Activated naive CD8-positive, alpha-beta T cell treated with anti-CD3 and anti-CD28 coated beads for 36 hours (primary cell): Measurements from ENCODE around the gene TMEM229B. TPM values are rescaled to one million over a fixed set of nuclear protein-coding genes. Genes with fewer than 3 reads are reported as not detected.

Experiments used
- DNase-seq: peaks from one replicate; pipeline ENCODE4 v3.0.0; 2021
- H3K27ac Mint-ChIP-seq: one replicate; pipeline ENCODE4 v1.8.0; 2022; ENCODE audit warnings: mild to moderate bottlenecking, moderate library complexity, mixed read lengths
- H3K27me3 Mint-ChIP-seq: one replicate; pipeline ENCODE4 v1.8.0; 2022; ENCODE audit warnings: mild to moderate bottlenecking, mixed read lengths
- H3K36me3 Mint-ChIP-seq: one replicate; pipeline ENCODE4 v1.8.0; 2021; ENCODE audit warnings: mild to moderate bottlenecking, mixed read lengths
- H3K4me1 Mint-ChIP-seq: one replicate; pipeline ENCODE4 v1.8.0; 2021; ENCODE audit warnings: mixed read lengths
- H3K4me3 Mint-ChIP-seq: one replicate; pipeline ENCODE4 v1.8.0; 2022; ENCODE audit warnings: mild to moderate bottlenecking, moderate library complexity, mixed read lengths
- H3K9me3 Mint-ChIP-seq: one replicate; pipeline ENCODE4 v1.8.0; 2022; ENCODE audit warnings: mixed read lengths
- total RNA-seq, 2 experiments: library from RNA; stranded (reverse); gene quantifications; one replicate each; pipeline ENCODE4 v1.2.3, GENCODE V29; 2021

Gene TMEM229B
- total RNA-seq, 2 experiments from 2014 or later, result 3.1 to 3.5 TPM

DNA sequence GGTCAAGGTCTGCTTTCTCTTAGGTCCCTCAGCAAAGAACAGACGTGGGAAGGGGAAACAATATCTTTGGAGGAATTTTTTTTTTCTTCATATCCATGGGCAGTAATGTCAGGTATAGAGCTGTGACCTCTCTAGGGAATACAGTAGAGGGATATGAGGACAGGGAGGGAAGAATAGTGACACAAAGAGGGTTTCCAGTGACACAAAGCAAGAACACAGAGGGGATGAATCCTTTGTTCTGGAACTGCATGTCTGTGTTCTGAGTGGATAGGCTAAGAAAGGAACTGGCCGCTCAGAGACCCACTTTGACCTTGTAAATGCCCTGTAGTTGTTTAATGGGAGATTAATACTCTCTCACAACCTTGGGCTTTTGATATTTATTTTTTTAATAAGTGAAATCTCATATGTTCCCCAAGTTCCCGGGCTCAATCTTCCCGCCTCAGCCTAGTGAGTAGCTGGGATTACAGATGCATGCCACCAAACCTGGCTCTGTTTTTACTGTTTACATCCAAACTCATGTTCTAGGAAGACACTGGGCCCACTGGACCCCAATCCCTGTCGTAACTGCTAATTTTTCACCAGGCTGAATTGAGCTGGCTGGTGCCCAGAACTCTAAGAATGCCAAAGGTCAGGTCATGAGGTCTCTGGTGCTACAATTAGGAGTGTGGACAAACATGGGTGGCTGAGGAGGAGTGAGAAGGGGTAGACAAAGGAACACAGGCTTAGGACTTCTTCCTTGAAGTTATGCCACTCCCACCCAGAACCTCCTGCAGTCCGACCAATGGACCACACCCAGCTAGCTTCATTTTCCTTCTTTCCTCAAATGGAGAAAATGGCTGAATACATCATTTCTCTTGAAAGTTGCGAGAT, 35.5 kb upstream of the TMEM229B start:
- no peaks in the 10 kb centered on the region for H3K9me3 Mint-ChIP-seq
- H3K36me3 Mint-ChIP-seq, result no peaks in the 10 kb centered on the region
- H3K27ac Mint-ChIP-seq, result no peak overlapping the region
- H3K27me3 Mint-ChIP-seq, result peaks cover 19% of the 10 kb centered on the region
- no peak overlapping the region for H3K4me3 Mint-ChIP-seq
- H3K4me1 Mint-ChIP-seq, result no peaks in the 10 kb centered on the region
- DNase-seq, result no peak

DNA sequence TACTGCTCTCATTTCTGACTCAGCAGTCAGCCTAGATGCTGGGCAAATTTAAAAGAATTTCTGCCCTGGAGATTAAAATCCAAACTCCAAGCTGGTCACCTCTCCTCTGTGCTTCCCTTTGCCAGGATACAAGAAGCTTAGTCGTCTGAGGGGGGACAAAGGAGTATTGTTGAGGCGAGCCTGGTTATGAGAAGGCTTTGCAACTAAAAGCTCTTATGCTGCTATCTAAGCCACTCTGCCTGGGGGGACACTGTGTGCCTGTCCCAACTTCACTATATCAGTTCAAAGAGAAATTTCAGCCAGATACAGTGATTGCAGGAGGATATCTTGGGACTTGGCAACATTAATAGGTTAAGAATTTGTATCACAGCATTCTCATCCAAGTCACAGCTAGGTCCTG, 33.7 kb upstream of the TMEM229B start:
- H3K4me3 Mint-ChIP-seq, result no peak overlapping the region
- no peaks in the 10 kb centered on the region for H3K36me3 Mint-ChIP-seq
- no peaks in the 10 kb centered on the region for H3K4me1 Mint-ChIP-seq
- no peak overlapping the region for H3K27ac Mint-ChIP-seq
- no peaks in the 10 kb centered on the region for H3K9me3 Mint-ChIP-seq
- no peak for DNase-seq
- peaks cover 16% of the 10 kb centered on the region for H3K27me3 Mint-ChIP-seq

DNA sequence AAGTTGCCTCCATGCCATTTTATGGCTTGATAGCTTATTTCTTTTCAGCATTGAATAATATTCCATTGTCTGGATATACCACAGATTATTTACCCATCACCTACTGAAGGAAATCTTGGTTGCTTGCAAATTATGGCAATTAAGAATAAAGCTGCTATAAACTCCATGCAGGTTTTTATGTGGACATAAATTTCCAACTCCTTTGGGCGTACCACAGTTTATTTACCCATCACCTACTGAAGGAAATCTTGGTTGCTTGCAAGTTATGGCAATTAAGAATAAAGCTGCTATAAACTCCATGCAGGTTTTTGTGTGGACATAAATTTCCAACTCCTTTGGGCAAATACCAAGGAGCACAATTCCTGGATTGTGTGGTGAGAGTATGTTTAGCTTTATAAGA, 32.0 kb upstream of the TMEM229B start:
- no peaks in the 10 kb centered on the region for H3K9me3 Mint-ChIP-seq
- DNase-seq, result no peak
- H3K4me1 Mint-ChIP-seq, result peaks cover 10% of the 10 kb centered on the region
- H3K4me3 Mint-ChIP-seq, result no peak overlapping the region
- H3K36me3 Mint-ChIP-seq, result no peaks in the 10 kb centered on the region
- H3K27me3 Mint-ChIP-seq, result peaks cover 5% of the 10 kb centered on the region
- no peak overlapping the region for H3K27ac Mint-ChIP-seq

DNA sequence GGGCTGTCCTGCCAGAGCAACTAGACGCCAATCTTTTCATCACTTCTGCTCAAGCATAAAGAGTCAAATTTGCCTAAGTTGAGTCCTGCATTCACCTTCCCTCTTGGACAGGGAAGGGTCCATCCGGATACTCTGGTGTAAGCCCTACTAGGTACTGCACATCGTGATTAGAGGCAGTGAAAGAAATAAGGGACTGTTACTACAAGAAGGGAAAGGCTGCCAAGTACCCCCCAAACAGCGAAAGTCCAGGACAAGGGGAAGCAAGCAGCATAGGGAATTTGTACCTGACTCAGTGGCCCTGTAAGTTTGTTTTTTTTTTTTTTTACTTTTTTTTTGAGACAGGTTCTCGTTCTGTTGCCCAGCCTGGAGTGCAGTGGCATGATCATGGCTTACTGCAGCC, 30.9 kb upstream of the TMEM229B start:
- Mint-ChIP-seq H3K4me3 (no peak overlapping the region), H3K27me3 (no peaks in the 10 kb centered on the region)

DNA sequence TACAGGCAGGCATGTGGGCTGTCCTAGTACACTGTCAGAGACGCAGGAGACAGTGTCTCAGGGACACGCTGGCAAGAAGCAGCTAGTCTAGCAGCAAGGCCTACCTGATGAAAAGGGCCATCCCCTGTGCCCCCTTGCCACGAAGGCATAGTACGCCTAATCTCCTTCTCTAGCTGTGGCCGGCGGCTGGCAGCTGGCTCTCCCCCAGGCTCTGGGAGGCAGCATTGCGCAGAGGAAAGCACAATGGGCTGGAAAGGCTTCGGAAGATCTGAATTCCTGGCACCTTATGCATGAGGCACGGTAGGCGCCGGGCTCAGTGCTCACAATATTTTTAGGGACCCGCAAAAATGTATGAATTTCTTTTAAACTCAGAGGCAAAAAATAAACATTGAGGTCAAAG, 28.6 kb upstream of the TMEM229B start:
- peaks cover 26% of the 10 kb centered on the region for H3K4me1 Mint-ChIP-seq
- H3K9me3 Mint-ChIP-seq, result no peaks in the 10 kb centered on the region
- no peak for DNase-seq
- no peaks in the 10 kb centered on the region for H3K36me3 Mint-ChIP-seq
- no peak overlapping the region for H3K4me3 Mint-ChIP-seq
- no peak overlapping the region for H3K27ac Mint-ChIP-seq
- H3K27me3 Mint-ChIP-seq, result no peaks in the 10 kb centered on the region

More for the DNA sequence above, 30.9 kb upstream of the TMEM229B start:
- DNase-seq, result no peak
- Mint-ChIP-seq H3K36me3 (no peaks in the 10 kb centered on the region), H3K27ac (no peak overlapping the region), H3K4me1 (peaks cover 13% of the 10 kb centered on the region), H3K9me3 (no peaks in the 10 kb centered on the region)

DNA sequence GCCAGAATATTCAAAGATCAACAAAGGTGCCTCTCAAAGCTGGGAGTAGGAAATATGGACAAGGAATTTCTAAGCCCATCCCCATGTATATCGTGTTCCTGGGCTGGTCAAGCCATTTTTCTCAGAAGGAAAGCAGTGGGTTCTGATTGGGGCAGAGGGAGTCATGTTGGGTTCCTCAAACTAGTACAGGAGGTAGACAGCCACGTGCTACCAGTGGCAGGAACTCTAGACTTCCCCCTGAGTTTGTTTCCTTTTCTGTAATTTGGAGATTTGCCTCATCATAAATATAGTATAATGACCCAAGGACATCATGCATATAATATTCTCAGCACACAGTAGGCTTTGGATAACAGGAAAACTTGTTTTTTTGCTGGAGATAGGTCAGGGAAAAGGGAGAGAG, 28.2 kb upstream of the TMEM229B start:
- H3K27ac Mint-ChIP-seq, result no peak overlapping the region
- no peaks in the 10 kb centered on the region for H3K36me3 Mint-ChIP-seq
- H3K27me3 Mint-ChIP-seq, result no peaks in the 10 kb centered on the region
- DNase-seq, result no peak
- H3K9me3 Mint-ChIP-seq, result no peaks in the 10 kb centered on the region
- peak overlapping the region; percentile 16 for H3K4me3 Mint-ChIP-seq
- peaks cover 26% of the 10 kb centered on the region for H3K4me1 Mint-ChIP-seq

DNA sequence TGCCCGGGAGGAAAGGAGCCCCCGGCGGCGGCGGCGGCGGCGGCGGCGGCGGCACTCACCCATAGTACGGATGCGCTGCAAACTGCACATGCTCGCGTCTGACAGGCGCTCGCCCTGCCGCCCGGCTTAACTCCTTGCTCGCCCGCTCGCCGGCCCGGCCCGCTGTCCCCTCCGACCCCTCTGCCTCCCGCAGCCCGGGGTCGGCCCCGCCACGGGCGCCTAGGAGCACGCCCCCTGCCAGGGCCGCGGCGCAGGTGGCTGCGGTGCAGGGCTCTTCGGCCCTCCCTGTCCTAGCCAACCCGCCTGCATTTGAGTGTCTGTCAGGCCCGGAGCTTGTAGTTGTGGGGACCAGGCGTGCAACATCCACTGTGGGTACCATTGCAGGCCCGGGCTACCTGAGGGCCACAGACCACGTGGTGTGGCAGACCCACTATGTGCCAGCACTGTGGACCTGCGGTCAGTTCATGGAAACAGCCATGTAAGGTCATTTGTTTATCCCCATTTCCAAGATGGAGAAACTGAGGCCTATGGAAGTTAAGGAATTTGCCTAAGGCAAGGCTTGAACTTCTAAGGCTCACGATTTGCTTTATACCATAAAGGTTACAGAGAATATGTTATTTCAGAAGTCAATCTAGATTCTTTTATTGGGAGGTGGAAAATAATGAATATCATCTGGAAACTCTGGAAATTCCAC, 27.0 kb upstream of the TMEM229B start:
- peak; percentile 43 for DNase-seq
- Mint-ChIP-seq H3K9me3 (no peaks in the 10 kb centered on the region), H3K27ac (no peak overlapping the region), H3K27me3 (no peaks in the 10 kb centered on the region), H3K4me1 (peaks cover 29% of the 10 kb centered on the region), H3K4me3 (peak overlapping the region; percentile 66), H3K36me3 (no peaks in the 10 kb centered on the region)

DNA sequence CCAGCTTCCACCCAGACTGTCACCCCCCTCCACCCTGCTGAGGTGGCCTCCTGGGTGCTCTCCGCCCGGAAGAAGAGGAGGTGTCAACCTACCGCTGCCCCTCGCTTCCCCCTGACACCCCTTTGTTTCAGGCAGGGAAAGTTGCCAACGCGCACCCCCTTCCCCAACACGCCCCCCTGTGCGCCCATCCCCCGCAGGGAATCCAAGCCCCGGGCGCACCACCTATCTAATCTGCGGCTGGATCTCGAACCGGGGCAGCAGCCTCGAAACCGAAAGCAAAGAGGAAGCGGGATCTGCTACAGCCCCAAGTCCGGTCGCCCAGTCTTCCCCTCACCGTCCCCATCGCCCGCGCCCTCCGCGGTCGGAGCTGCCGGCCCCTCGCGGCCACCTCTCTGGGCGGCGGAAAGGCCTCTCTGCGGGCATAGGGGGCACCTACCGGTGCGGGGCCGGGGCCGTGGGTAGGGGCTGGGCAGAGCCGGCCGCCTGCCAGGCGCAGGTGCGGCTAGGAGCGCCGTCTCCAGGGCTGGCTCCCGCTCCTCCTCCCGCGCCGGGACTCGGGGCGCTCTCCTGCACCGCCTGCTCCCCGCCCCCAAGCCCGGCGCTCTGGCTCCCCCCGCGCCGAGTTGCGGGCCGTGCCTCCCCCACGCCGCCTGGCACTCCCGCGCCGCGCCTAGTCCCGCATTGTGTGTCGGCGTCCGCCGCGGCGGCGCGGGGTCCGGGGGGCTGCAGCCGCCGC, 26.3 kb upstream of the TMEM229B start:
- H3K4me1 Mint-ChIP-seq, result peaks cover 29% of the 10 kb centered on the region
- no peaks in the 10 kb centered on the region for H3K27me3 Mint-ChIP-seq
- peak overlapping the region; percentile 81 for H3K4me3 Mint-ChIP-seq
- peak overlapping the region; percentile 39 for H3K27ac Mint-ChIP-seq
- H3K36me3 Mint-ChIP-seq, result no peaks in the 10 kb centered on the region
- H3K9me3 Mint-ChIP-seq, result no peaks in the 10 kb centered on the region
- DNase-seq, result peak; percentile 48

DNA sequence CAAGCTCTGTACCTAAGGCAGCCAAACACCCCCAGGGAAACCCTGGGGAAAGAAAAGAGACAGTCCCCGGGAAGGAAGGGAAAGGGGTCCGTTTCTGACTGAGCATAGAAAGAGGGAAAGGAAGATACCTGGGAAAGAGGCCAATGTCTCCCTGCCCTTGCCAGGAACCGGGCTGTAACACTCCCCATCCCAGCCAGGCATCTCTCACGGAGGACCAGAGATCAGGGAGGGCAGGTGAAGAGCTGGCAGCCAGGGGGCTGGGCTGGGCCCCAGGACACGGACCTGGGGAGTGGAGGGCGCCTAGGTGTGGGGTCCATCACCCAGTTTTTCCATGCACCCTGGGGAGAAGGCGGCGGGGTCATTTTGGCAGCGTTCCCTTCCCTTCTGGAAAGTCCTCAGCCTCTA, 25.7 kb upstream of the TMEM229B start:
- Mint-ChIP-seq H3K27me3 (no peaks in the 10 kb centered on the region), H3K4me1 (peaks cover 29% of the 10 kb centered on the region), H3K4me3 (peak overlapping the region; percentile 81), H3K9me3 (no peaks in the 10 kb centered on the region), H3K27ac (peak overlapping the region; percentile 39), H3K36me3 (no peaks in the 10 kb centered on the region)
- DNase-seq, result no peak

DNA sequence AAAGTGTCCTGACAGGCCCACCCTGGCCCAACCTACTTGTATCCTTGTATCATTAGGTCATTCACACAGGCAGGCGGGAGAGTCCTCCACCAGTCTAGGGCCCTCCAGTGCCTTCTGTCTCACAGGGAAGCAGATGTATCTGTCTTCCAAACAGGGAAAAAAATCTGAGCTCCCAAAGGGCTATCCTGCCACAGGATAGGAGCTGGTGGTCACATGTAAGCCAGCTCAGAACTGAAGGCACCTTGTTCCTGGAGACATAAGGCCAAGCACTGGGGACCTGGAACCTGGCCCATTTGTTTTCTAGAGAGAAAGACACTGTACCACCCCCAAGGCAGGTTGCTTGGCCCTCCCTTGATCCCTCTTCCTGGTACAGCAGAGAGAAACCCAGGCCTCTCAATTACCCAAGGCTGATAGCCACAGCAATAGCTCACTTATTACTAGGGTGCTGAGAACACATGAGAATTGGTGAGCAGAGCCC, 25.1 kb upstream of the TMEM229B start:
- Mint-ChIP-seq H3K9me3 (no peaks in the 10 kb centered on the region), H3K4me3 (no peak overlapping the region), H3K27ac (no peak overlapping the region), H3K4me1 (peaks cover 29% of the 10 kb centered on the region), H3K27me3 (no peaks in the 10 kb centered on the region), H3K36me3 (no peaks in the 10 kb centered on the region)
- DNase-seq, result no peak

DNA sequence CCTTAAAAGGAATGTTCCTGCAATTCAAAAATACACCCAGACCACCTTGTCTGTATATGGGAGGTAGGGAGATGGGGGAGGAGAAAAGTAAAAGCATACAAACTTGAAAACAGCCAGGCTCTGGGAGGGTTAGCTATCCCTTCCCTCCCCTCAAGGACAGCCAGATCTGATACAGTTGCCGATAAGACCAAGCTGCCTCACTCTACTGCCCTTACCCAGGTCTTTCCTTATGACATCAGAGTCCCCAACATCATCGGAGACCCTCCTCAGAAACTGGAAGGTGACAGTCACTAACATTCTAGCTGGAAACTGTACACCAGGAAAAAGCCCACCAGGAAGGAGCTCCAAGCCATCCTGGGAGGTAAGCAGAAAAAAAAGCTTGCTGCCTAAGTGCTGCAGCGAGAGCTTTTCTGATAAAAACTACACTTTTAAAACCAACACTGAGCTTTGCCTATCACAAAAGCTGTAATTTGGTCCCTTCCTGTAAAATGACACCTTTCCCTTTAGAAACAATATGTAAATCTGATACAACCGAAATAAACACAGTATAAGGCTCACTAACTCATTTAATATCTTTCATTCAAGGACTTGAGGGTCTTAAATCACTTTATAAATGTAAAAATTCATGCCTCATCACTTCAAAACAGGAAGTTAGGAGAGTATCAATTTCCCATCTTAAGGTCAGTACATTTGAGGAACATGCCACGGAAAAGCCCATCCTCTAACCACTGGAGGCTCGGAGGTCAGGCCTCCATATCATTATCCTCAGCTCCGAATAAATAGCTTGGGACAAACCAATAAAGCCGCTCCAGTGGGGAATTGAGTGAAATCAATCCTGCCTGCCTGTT, 24.2 kb upstream of the TMEM229B start:
- peaks cover 29% of the 10 kb centered on the region for H3K4me1 Mint-ChIP-seq
- DNase-seq, result no peak
- H3K36me3 Mint-ChIP-seq, result no peaks in the 10 kb centered on the region
- no peak overlapping the region for H3K4me3 Mint-ChIP-seq
- no peak overlapping the region for H3K27ac Mint-ChIP-seq
- H3K9me3 Mint-ChIP-seq, result no peaks in the 10 kb centered on the region
- no peaks in the 10 kb centered on the region for H3K27me3 Mint-ChIP-seq

DNA sequence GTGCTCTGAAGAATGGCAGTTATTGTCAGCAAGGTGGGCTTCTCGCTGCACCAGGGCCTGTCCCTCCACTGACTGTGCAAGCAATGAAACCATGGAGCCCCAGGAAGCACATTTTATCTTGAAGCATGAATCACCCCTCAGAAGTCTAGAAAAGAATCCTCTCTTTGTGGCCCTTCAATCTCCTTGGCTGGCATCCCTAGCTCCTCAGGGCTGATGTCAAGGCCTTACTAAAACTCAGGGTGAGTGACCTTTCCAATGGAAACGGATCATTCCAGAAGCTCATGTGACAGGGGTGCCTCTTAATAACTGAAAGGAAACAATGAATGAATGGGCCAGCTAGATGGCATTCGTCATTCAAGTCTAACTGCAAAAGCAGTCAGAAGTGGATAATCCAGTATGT, 22.3 kb upstream of the TMEM229B start:
- no peak for DNase-seq

DNA sequence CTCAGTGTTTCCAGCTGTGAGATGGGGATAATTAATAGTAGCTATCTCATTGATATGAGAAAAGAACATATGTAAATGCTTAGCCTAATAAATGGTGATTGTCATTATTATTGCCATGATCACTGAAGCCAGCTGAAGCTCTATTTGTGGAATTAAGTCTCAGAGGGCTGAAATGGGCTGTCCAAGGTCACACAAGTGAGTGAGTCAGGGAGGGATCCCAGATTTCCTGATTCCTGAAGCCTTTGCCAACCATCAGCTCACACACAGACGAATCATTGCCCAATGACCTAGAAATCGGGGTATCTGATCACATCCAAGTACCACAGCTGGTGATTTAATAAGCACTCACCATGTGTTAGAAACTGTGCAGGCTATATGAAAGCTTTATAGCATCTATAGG, 21.6 kb upstream of the TMEM229B start:
- no peaks in the 10 kb centered on the region for H3K9me3 Mint-ChIP-seq

More for the DNA sequence above, 22.3 kb upstream of the TMEM229B start:
- Mint-ChIP-seq H3K4me3 (no peak overlapping the region), H3K27ac (no peak overlapping the region), H3K27me3 (no peaks in the 10 kb centered on the region), H3K4me1 (peaks cover 22% of the 10 kb centered on the region), H3K9me3 (no peaks in the 10 kb centered on the region), H3K36me3 (no peaks in the 10 kb centered on the region)

DNA sequence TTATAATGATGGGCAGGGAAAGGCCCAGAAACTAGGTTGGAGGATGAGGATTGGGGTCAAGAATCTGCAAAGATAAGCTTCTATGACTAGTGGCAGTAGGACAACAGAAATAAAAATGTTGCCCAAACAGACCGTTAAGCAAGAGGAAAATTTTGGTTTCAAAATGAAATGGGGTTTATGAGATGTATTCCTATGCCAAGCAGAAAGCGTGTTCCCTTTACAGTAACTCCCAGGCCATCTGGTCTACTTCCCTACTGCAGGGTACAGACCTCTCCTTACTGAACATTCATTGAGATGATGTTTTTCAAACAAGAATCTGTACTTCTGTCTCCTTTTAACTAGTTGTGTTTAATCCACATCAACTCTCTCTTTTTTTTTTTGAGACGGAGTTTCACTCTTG, 20.4 kb upstream of the TMEM229B start:
- no peaks in the 10 kb centered on the region for H3K36me3 Mint-ChIP-seq
- no peaks in the 10 kb centered on the region for H3K27me3 Mint-ChIP-seq
- H3K9me3 Mint-ChIP-seq, result no peaks in the 10 kb centered on the region
- DNase-seq, result no peak
- no peak overlapping the region for H3K4me3 Mint-ChIP-seq
- peaks cover 14% of the 10 kb centered on the region for H3K4me1 Mint-ChIP-seq
- H3K27ac Mint-ChIP-seq, result no peak overlapping the region

More for the DNA sequence above, 21.6 kb upstream of the TMEM229B start:
- Mint-ChIP-seq H3K4me1 (peaks cover 19% of the 10 kb centered on the region), H3K27ac (no peak overlapping the region), H3K4me3 (no peak overlapping the region), H3K27me3 (no peaks in the 10 kb centered on the region), H3K36me3 (no peaks in the 10 kb centered on the region)
- DNase-seq, result no peak
